PC-3 (cell line): ENCODE results near the gene CD164L2. TPM values are rescaled to one million over a fixed set of nuclear protein-coding genes. Genes with fewer than 3 reads are reported as not detected.
A peak's percentile ranks its signal among the peaks of the same experiment; 100 is the strongest.

ENCODE experiments used
- ATAC-seq: fragments of 200-7000 bp; cut with Tn5 transposase; 2 replicates; pipeline ENCODE4 v1.9.1; 2020; ENCODE audit warnings: mild to moderate bottlenecking, moderate library complexity
- BruUV-seq: library from RNA; stranded (reverse); fragments of 400-500 nt; replicated peaks from 2 replicates; lab custom pipeline; 2021; lab: Mats Ljungman, UMichigan
- CTCF ChIA-PET: fragments of 300-600 bp; sonication (Branson Sonifier 250); formaldehyde crosslinking; loops from one replicate; lab custom pipeline; 2022; ENCODE audit warnings: antibody characterized with exemption; lab: Charles Lee
- POLR2A ChIA-PET: fragments of 300-600 bp; sonication (Branson Sonifier 250); formaldehyde crosslinking; loops from one replicate; lab custom pipeline; 2022; ENCODE audit warnings: antibody characterized with exemption; ENCODE audit not compliant: unreplicated experiment; lab: Charles Lee
- DNase-seq: peaks from one replicate; pipeline ENCODE4 v3.0.0-alpha.2; 2015
- H2AFZ ChIP-seq: fragments of 300-600 bp; sonication (generic); 2 replicates; pipeline ENCODE4 v1.6.0; 2016; ENCODE audit warnings: antibody characterized with exemption, low read length
- H3F3A ChIP-seq: fragments of 300-600 bp; sonication (generic); one replicate; pipeline ENCODE4 v1.6.0; 2017; ENCODE audit warnings: antibody characterized with exemption, low read length, control low read depth, mild to moderate bottlenecking; ENCODE audit not compliant: unreplicated experiment
- H3K27ac ChIP-seq: fragments of 300-600 bp; sonication (generic); 2 replicates; pipeline ENCODE4 v1.5.1; 2016; ENCODE audit warnings: mild to moderate bottlenecking, low read length
- H3K27me3 ChIP-seq: fragments of 300-600 bp; sonication (generic); 2 replicates; pipeline ENCODE4 v1.6.1; 2016; ENCODE audit warnings: low read length, mixed read lengths
- H3K36me3 ChIP-seq: fragments of 300-600 bp; sonication (generic); 2 replicates; pipeline ENCODE4 v1.6.1; 2016; ENCODE audit warnings: low read depth, mixed run types, low read length, mixed read lengths
- H3K4me1 ChIP-seq: fragments of 300-600 bp; sonication (generic); 2 replicates; pipeline ENCODE4 v1.5.1; 2016; ENCODE audit warnings: low read length; ENCODE audit not compliant: insufficient read depth
- H3K4me2 ChIP-seq: fragments of 300-600 bp; sonication (generic); 2 replicates; pipeline ENCODE4 v1.6.0; 2016; ENCODE audit warnings: low read length
- H3K4me3 ChIP-seq: fragments of 300-600 bp; sonication (generic); 2 replicates; pipeline ENCODE4 v1.5.1; 2016; ENCODE audit warnings: mild to moderate bottlenecking, low read length, mixed read lengths
- H3K79me2 ChIP-seq: fragments of 300-600 bp; sonication (generic); 2 replicates; pipeline ENCODE4 v1.6.1; 2017; ENCODE audit warnings: low read length, mixed read lengths
- H3K9ac ChIP-seq: fragments of 300-600 bp; sonication (generic); 2 replicates; pipeline ENCODE4 v1.6.0; 2016; ENCODE audit warnings: mild to moderate bottlenecking, low read length
- H3K9me2 ChIP-seq: fragments of 300-600 bp; sonication (generic); replicated peaks from 2 replicates; pipeline ENCODE4 v1.6.1; 2016; ENCODE audit warnings: mixed run types, low read length, mixed read lengths
- H3K9me3 ChIP-seq: fragments of 300-600 bp; sonication (generic); 2 replicates; pipeline ENCODE4 v1.6.1; 2016; ENCODE audit warnings: low read length, mixed read lengths
- H4K20me1 ChIP-seq: fragments of 300-600 bp; sonication (generic); 2 replicates; pipeline ENCODE4 v1.6.1; 2016; ENCODE audit warnings: low read length, mixed read lengths
- EZH2 ChIP-seq: fragments of 300-600 bp; sonication (generic); IDR thresholded peaks from one replicate; pipeline ENCODE4 v1.6.1; 2017; ENCODE audit warnings: antibody characterized with exemption, mild to moderate bottlenecking, low read length; ENCODE audit not compliant: unreplicated experiment
- EZH2phosphoT487 ChIP-seq: fragments of 300-600 bp; sonication (generic); IDR thresholded peaks from 2 replicates; pipeline ENCODE4 v1.6.1; 2018; ENCODE audit warnings: mild to moderate bottlenecking, antibody characterized with exemption, low read length, borderline replicate concordance
- intact Hi-C: fragments of 100-400 bp; cut with micrococcal nuclease; formaldehyde crosslinking; loops from 2 replicates; pipeline ENCODE4 v1.9.0; 2023
- total RNA-seq: library from RNA; depleted of rRNA; stranded (reverse); fragments of >200 nt; gene quantifications from 2 replicates; pipeline ENCODE4 v1.2.3, GENCODE V29; 2014
- TF ChIP-seq, protein P1 (sequence below): fragments of 300-600 bp; sonication (generic); conservative IDR thresholded peaks from 2 replicates; pipeline ENCODE4 v1.5.1; 2017; ENCODE audit warnings: antibody characterized with exemption, low read depth, mild to moderate bottlenecking, low read length

CD164L2 gene
- total RNA-seq, 1 experiment from 2014 or later = 0.47 TPM

DNA sequence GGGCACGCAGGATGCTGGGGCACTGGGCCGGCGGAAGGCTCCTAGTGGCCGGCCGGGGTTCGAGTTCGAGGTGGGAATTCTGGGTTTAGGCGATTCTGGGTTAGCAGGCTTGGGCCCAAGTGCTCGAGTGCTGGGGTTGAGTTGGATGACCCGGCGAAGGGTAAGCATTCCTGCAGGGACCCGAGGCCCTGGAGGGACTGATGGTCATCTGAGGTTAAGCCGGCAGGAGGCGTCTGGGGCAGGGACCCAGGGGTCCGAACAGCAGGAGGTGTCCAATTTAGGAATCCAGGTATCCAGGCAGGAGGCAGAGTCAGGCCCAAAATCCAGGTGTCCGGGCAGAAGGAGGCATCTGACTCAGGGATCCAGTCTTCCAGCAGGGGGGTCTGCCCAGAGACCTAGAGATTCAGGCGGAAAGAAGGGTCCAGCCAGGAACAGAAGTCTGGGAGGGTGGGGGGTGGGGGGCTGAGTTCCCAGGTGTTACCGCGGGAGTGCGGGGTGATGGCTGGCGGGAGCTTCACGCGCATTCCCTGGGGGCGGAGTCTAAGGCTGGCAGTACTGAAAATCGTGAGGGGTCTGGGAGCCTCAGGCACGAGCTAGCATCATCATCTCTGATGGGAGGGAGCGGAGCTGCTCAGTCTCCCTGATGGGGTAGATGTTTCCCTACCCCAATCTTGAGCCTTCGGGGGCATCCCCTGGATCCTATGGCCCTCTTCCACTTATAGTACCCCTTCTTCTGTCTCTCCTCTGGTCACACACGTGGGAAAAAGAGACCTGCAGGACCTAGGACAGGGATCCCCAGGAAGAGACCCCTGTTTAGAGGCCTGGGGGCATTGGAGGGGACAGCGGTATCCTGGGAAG is 9.9 kb upstream of the CD164L2 start:
- H3K79me2 ChIP-seq = peaks cover 20% of the 10 kb centered on the region
- intact Hi-C loops = loop anchor here (1.0 kb wide), 1 partner anchor 94 kb away; no protein-coding TSS in a partner anchor
- peak overlapping the region; percentile 98 for H2AFZ ChIP-seq

DNA sequence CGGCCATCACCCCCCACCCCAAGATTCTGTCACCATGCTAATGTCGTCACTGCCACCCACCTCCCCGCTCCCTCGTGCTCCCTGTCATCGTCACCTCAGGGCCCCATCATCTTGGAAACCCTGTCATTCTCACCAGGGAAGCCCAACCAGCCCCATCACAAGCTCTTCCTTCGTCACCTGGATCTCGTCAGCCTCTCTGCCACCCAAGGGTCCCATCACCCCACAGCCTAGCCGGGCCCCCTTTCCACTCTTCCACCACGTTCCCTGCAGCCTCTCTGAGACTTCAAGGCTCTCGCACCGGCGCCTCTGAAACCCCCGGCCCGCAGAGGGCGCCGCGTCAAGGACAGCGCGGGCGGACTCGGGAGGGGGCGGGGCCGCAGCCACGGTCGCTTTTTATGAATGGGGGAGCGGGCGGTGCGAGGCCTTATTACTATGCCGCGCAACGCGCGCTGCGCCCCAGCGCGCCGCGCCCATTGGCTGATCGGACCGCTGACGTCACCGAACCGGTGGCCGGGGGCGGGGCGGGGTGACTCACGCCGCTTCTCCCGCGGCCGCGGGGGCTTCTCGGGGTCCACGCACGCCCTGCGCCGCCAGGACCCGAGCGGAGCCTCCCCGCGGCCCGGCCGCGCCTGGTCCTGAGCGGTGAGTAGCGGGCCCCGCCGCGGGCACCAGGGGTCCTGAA is 9.1 kb upstream of the CD164L2 start, which contains the start of gene GPR3:
Gene GPR3, plus strand, starts transcription at position 527 of the 682 bp plus-strand sequence. CDS start 1,177 bp downstream, outside the sequence.
- POLR2A ChIA-PET = no interaction called here

More for the DNA sequence above, 9.9 kb upstream of the CD164L2 start:
- peak overlapping the region; percentile 99 for H3K4me2 ChIP-seq
- DNase-seq = peak; percentile 28
- H3K4me1 ChIP-seq = peaks cover 25% of the 10 kb centered on the region
- BruUV-seq = no TSS peak
- no peaks in the 10 kb centered on the region for H3K9me3 ChIP-seq
- peak overlapping the region; percentile 97 for H3K9ac ChIP-seq
- no peaks in the 10 kb centered on the region for H3K36me3 ChIP-seq
- H3K9me2 ChIP-seq = no peaks in the 10 kb centered on the region
- H3K27me3 ChIP-seq = no peaks in the 10 kb centered on the region
- CTCF ChIA-PET = no interaction called here
- ATAC-seq = peak; percentile 14
- peaks cover 3% of the 10 kb centered on the region for H3F3A ChIP-seq
- POLR2A ChIA-PET = interaction anchor here (0.7 kb wide), 1 partner anchor 1875 kb away, joined by 5 read pairs; no protein-coding TSS in a partner anchor
- peak overlapping the region; percentile 64 for H3K27ac ChIP-seq
- H4K20me1 ChIP-seq = no peaks in the 10 kb centered on the region
- TF ChIP-seq EZH2phosphoT487 = no peak
- TF ChIP-seq, protein P1, sequence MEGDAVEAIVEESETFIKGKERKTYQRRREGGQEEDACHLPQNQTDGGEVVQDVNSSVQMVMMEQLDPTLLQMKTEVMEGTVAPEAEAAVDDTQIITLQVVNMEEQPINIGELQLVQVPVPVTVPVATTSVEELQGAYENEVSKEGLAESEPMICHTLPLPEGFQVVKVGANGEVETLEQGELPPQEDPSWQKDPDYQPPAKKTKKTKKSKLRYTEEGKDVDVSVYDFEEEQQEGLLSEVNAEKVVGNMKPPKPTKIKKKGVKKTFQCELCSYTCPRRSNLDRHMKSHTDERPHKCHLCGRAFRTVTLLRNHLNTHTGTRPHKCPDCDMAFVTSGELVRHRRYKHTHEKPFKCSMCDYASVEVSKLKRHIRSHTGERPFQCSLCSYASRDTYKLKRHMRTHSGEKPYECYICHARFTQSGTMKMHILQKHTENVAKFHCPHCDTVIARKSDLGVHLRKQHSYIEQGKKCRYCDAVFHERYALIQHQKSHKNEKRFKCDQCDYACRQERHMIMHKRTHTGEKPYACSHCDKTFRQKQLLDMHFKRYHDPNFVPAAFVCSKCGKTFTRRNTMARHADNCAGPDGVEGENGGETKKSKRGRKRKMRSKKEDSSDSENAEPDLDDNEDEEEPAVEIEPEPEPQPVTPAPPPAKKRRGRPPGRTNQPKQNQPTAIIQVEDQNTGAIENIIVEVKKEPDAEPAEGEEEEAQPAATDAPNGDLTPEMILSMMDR = peak; percentile 40
- no peak for TF ChIP-seq EZH2
- peak overlapping the region; percentile 100 for H3K4me3 ChIP-seq

More for the DNA sequence above, 9.1 kb upstream of the CD164L2 start, which contains the start of gene GPR3:
- Histone ChIP-seq H3K9ac (peak within 1 kb of the TSS; percentile 97), H3K9me3 (no peaks in the 10 kb centered on the region), H3K36me3 (no peaks in the 10 kb centered on the region), H4K20me1 (no peaks in the 10 kb centered on the region), H3K27ac (peak within 1 kb of the TSS; percentile 64), H3K4me1 (peaks cover 25% of the 10 kb centered on the region), H3F3A (peaks cover 3% of the 10 kb centered on the region), H3K9me2 (no peaks in the 10 kb centered on the region), H3K4me2 (peak within 1 kb of the TSS; percentile 99), H2AFZ (peak within 1 kb of the TSS; percentile 98), H3K27me3 (no peaks in the 10 kb centered on the region), H3K4me3 (peak within 1 kb of the TSS; percentile 100), H3K79me2 (peaks cover 20% of the 10 kb centered on the region)
- ATAC-seq (peak; percentile 82), DNase-seq (peak; percentile 94)
- CTCF ChIA-PET = interaction anchor here (1.0 to 1.1 kb wide), 2 partner anchors 25 to 92 kb away, joined by 3 to 5 read pairs; partner anchors contain the start of gene MAP3K6
- TF ChIP-seq, protein P1 = peak; percentile 65
- no peak for TF ChIP-seq EZH2phosphoT487
- TF ChIP-seq EZH2 = no peak
- BruUV-seq = no TSS peak
- intact Hi-C loops = loop anchor here (1.0 kb wide), 1 partner anchor 93 kb away; no protein-coding TSS in a partner anchor
